HUES6 (cell line): Measurements from ENCODE around the gene ZMAT3.
"Not testable (repeated sequence)": the region's sequence is repeated elsewhere in the genome, so short reads cannot be mapped to it uniquely, and the experiment has no call there.

ENCODE experiments used
- H3K27ac ChIP-seq: 2 replicates; pipeline ENCODE4 v1.7.0; 2013; ENCODE audit warnings: low read depth, mild to moderate bottlenecking, low read length, inconsistent platforms
- H3K27me3 ChIP-seq: 2 replicates; pipeline ENCODE4 v1.6.1; 2013; ENCODE audit warnings: low read length; ENCODE audit not compliant: control insufficient read depth, insufficient read depth
- H3K36me3 ChIP-seq: 2 replicates; pipeline ENCODE4 v1.6.1; 2013; ENCODE audit warnings: low read length; ENCODE audit not compliant: control insufficient read depth, insufficient read depth
- H3K4me1 ChIP-seq: 2 replicates; pipeline ENCODE4 v1.6.1; 2013; ENCODE audit warnings: low read length; ENCODE audit not compliant: control insufficient read depth, insufficient read depth
- H3K4me3 ChIP-seq: 2 replicates; pipeline ENCODE4 v1.5.1; 2013; ENCODE audit warnings: low read depth, low read length
- H3K9ac ChIP-seq: one replicate; pipeline ENCODE4 v1.6.1; 2013; ENCODE audit warnings: mild to moderate bottlenecking, low read length
- H3K9me3 ChIP-seq: 2 replicates; pipeline ENCODE4 v1.6.1; 2013; ENCODE audit warnings: low read depth, low read length; ENCODE audit not compliant: control insufficient read depth, insufficient read depth

The ZMAT3 gene

DNA sequence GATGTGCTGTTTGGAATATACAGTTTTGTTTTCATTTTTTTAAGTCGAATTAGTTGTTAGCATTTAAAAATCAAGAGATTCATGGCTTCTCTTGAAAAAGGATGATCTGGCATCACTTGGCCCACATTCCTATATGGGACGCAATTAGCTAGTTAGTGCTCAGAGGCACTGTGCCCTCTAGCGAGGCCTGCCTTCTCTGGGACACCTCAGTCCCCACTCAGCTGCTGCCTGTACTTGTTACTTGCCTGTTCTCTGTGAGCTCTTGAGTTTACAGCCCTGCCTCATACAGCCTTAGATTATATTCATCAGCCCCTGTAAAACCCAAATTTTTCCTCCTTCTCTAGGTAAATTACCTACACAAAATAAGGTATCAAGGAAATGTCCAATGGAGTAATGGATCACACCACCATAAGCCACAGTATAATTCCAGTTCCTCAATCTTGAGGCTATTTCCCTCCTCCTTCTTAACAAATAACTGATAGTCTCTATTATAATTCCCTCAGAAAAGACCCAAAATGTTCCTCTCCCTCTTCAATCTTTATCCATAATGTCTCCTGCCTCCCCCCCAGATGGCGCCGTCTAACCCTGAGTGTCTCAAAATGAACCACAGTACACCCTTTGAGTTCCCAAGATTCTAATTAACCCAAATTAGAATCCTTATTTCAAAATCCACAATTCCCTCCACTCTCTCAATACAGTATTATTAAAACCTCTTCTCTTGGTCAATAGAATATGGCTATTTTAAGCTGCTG is 2.7 kb downstream of the ZMAT3 start:
- H3K9me3 ChIP-seq: no peaks in the 10 kb centered on the region
- H3K4me3 ChIP-seq: peak overlapping the region; percentile 92; the same call in 1 of the 2 replicates

DNA sequence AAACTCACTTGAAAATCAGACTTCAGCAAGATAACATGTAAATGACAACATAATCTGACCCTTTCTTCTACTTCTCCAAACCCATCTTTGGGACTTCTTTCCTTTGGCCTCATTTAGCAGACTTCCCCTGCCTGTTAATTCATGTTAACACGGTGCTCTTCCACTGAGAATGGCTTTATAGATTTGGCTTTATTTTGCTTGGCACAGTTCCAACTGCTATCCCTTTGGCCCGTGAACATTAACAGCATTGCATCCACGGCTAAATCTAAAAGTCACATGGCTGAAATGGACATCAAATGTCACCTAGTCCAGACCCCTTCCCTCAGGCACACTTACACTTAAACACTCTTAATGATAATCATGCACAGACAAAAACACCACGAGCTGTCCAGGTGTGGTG is 3.8 kb downstream of the ZMAT3 start:
- H3K27me3 ChIP-seq: no peaks in the 10 kb centered on the region
- H3K36me3 ChIP-seq: peaks cover 29% of the 10 kb centered on the region
- no peak overlapping the region for H3K4me3 ChIP-seq
- peaks cover 18% of the 10 kb centered on the region for H3K4me1 ChIP-seq
- H3K9me3 ChIP-seq: no peaks in the 10 kb centered on the region
- H3K27ac ChIP-seq: no peak overlapping the region
- H3K9ac ChIP-seq: no peak overlapping the region

More for the DNA sequence above, 2.7 kb downstream of the ZMAT3 start:
- Histone ChIP-seq H3K9ac (no peak overlapping the region), H3K36me3 (peaks cover 28% of the 10 kb centered on the region), H3K27ac (peak overlapping the region; percentile 37; the same call in 1 of the 2 replicates), H3K4me1 (peaks cover 18% of the 10 kb centered on the region), H3K27me3 (no peaks in the 10 kb centered on the region)

DNA sequence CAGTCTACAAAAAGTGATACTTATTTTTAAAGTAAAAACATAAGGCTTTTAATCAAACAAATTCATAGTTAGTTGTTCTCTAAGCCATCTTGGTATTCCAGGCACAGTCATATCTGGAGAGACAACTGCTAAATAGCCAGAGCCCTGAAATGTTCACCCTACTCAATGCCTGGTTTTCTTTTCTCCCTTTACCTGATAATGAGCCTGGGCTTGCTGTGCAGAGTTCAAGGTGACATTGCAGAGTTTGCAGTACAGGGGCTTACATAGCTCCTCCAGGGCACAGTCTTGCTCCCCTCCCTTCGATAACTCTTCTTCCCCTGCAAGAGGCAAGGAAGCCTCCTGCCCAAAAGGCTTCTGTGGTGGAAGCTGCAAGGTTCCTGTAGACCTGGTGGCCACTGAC is 4.3 kb downstream of the ZMAT3 start:
- H3K4me3 ChIP-seq: no peak overlapping the region
- H3K4me1 ChIP-seq: peaks cover 18% of the 10 kb centered on the region
- H3K36me3 ChIP-seq: peaks cover 29% of the 10 kb centered on the region
- H3K27me3 ChIP-seq: no peaks in the 10 kb centered on the region
- no peak overlapping the region for H3K9ac ChIP-seq
- no peaks in the 10 kb centered on the region for H3K9me3 ChIP-seq
- H3K27ac ChIP-seq: no peak overlapping the region

DNA sequence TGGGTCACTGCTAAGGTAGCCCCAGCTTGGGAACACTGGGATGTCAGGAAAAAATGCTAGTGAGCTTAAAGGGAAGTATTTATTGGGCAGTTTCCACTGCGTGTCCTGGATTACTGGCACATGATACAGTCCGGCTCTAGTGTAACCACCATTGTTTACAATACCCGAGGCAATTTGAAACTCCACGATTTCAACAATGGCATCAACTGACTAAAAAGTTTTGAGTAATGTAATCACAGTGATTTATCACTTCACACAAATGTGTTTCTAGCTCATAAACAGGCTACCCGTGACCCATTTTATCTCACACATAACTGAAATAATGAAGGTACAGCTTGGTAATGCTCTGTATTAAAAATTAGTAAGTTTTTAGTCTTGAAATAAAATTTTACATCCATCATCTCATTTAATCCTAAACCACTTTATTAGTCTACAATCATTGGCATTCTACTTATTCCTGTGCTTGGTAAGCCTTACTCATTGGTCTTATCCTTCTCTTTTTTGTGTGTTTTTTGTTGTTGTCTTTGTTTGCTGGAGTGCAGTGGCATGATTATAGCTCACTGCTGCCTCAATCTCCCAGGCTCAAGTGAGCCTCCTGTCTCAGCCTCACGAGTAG is 7.6 kb downstream of the ZMAT3 start:
- Histone ChIP-seq H3K4me3 (no peak overlapping the region), H3K4me1 (peaks cover 2% of the 10 kb centered on the region), H3K36me3 (peaks cover 29% of the 10 kb centered on the region), H3K9me3 (no peaks in the 10 kb centered on the region), H3K9ac (no peak overlapping the region), H3K27ac (no peak overlapping the region), H3K27me3 (no peaks in the 10 kb centered on the region)

DNA sequence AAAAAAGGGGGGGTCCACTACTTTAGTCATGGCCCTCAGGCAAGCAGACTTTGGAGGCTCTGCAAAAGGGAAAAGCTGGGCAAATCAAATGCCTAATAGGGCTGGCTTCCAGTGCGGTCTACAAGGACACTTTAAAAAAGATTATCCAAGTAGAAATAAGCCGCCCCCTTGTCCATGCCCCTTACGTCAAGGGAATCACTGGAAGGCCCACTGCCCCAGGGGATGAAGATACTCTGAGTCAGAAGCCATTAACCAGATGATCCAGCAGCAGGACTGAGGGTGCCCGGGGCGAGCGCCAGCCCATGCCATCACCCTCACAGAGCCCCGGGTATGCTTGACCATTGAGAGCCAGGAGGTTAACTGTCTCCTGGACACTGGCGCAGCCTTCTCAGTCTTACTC is 15.3 kb downstream of the ZMAT3 start:
- no peaks in the 10 kb centered on the region for H3K4me1 ChIP-seq
- no peak overlapping the region for H3K9ac ChIP-seq
- H3K27me3 ChIP-seq: no peaks in the 10 kb centered on the region
- no peaks in the 10 kb centered on the region; the same call in 1 of the 2 replicates for H3K9me3 ChIP-seq
- H3K36me3 ChIP-seq: peaks cover 6% of the 10 kb centered on the region
- no peak overlapping the region for H3K27ac ChIP-seq
- H3K4me3 ChIP-seq: no peak overlapping the region

DNA sequence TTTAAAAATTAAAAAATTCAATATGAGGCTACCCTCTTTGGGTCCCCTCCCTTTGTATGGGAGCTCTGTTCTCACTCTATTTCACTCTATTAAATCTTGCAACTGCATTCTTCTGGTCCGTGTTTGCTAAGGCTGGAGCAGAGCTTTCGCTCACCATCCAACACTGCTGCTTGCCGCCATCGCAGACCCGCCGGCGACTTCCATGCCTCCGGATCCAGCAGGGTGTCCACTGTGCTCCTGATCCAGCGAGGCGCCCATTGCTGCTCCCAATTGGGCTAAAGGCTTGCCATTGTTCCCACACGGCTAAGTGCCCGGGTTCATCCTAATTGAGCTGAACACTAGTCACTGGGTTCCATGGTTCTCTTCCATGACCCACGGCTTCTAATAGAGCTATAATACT is 17.0 kb downstream of the ZMAT3 start:
- not testable (repeated sequence) for H3K27me3 ChIP-seq, H3K27ac ChIP-seq, H3K9me3 ChIP-seq, H3K9ac ChIP-seq, H3K4me3 ChIP-seq, H3K36me3 ChIP-seq, H3K4me1 ChIP-seq

DNA sequence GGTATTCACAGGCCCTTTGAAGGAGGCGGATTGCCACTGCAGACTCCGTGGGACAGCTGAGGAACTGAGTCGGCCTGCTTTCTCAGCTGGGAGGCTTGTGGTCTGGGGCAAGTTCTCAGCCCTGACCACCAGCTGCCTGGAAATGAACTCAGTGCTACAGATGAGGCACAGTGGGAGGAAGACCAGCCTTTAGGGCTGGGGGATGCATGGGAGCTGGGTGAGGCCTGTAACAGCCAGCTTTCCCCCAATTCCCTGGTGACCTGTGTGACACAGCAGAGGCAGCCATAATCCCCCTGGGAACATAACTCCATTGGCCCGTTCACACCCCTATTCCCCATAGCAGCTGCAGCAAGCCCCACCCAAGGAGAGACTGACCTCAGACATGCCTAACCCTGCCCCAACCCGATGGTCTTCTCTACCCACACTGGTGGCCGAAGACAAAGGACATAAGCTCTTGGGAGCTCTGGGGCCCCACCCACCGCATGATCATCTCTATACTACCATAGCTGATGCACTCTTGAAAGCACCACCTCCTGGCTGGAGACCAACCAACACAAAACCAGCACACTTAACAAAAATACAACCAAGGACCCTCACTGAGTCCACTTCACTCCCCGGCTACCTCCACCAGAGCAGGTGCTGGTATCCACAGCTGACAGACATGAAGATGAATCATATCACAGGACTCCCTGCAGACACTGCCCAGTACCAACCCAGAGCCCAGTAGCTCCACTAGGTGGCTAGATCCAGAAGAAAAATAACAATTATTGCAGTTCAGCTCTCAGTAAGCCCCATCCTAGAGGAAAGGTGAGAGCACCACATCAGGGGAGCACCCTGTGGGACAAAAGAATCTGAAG is 24.9 kb downstream of the ZMAT3 start:
- Histone ChIP-seq H3K36me3 (no peaks in the 10 kb centered on the region), H3K27ac (no peak overlapping the region), H3K4me3 (no peak overlapping the region), H3K27me3 (no peaks in the 10 kb centered on the region), H3K9ac (no peak overlapping the region), H3K4me1 (no peaks in the 10 kb centered on the region), H3K9me3 (no peaks in the 10 kb centered on the region; the same call in 1 of the 2 replicates)

DNA sequence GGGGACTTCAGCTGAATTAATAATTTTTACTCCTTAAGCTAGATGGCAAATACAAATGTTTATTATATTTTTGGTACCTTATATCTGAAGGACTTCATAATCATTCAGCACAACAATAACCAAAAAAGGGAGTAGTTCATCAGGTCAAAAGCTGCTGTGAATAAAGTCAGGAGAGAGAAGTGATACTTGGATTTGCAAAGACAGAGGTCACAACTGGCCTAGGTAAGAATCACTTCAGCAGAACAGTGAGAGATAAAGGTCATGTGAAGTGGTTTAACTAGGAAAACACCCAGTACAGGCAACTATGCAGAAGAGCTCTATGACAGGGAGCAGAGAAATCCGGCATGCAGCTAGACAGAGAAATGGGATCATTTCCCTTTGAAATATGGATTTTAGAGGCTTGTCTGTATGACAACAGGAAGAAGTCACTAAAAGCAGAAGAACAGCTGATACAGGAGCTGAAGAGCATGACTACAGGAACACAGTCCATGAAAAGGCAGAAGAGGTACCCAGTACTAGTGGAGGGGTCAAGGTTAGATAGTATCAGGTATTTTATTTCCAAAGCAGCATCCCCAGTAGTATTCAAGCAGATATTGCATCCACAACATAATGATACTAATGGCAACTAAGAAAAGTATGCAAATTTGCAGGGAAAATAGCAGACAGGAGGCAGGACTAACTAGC is 25.7 kb downstream of the ZMAT3 start:
- Histone ChIP-seq H3K4me1 (no peaks in the 10 kb centered on the region), H3K27me3 (no peaks in the 10 kb centered on the region), H3K9ac (no peak overlapping the region), H3K27ac (no peak overlapping the region), H3K36me3 (no peaks in the 10 kb centered on the region), H3K9me3 (no peaks in the 10 kb centered on the region), H3K4me3 (no peak overlapping the region)

DNA sequence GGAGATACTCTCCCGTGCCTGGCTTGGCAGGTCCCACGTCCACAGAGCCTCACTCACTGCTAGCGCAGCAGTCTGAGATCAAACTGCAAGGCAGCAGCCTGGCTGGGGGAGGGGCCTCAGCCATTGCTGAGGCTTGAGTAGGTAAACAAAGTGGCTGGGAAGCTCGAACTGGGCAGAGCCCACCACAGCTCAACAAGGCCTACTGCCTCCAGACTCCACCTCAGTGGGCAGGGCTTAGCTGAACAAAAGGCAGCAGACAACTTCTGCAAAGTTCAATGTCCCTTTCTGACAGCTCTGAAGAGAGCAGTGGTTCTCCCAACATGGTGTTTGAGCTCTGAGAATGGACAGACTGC is 32.7 kb downstream of the ZMAT3 start:
- H3K4me3 ChIP-seq, H3K9me3 ChIP-seq, H3K36me3 ChIP-seq, H3K27ac ChIP-seq, H3K27me3 ChIP-seq, H3K9ac ChIP-seq: not testable (repeated sequence)
- peaks cover 12% of the 10 kb centered on the region; the same call in 1 of the 2 replicates for H3K4me1 ChIP-seq

DNA sequence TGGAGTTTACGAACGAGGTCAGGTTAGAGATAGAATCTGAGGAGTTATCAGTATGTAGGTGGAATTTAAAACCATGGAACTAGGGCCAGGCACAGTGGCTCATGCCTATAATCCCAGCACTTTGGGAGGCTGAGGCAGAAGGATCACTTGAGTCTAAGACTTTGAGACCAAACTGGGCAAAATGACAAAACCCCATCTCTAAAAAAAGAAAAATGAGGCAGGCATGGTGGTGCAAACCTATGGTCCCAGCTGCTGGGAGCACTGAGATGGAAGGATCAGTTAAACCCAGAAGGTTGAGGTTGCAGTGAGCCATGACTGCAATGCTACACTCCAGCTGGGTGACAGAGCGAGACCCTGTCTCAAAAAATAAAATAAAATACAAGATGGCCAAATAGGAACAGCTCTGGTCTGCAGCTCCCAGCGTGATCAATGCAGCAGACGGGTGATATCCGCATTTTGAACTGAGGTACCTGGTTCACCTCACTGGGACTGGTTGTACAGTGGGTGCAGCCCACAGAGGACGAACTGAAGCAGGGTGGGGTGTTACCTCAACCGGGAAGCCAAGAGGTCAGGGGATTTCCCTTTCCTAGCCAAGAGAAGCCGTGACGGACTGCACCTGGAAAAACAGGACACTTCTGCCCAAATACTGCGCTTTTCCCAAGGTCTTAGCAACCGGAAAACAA is 33.3 kb downstream of the ZMAT3 start:
- peaks cover 12% of the 10 kb centered on the region; the same call in 1 of the 2 replicates for H3K4me1 ChIP-seq

More for the DNA sequence above, 33.3 kb downstream of the ZMAT3 start:
- Histone ChIP-seq H3K4me3 (no peak overlapping the region), H3K36me3 (no peaks in the 10 kb centered on the region), H3K27me3 (no peaks in the 10 kb centered on the region), H3K9ac (no peak overlapping the region), H3K9me3 (peaks cover 5% of the 10 kb centered on the region; the same call in 1 of the 2 replicates), H3K27ac (no peak overlapping the region)
